H9 (cell line): Measurements from ENCODE around the gene STK11IP. TPM values are rescaled to one million over a fixed set of nuclear protein-coding genes. Genes with fewer than 3 reads are reported as not detected.

Experiments
- DNase-seq: peaks from one replicate; pipeline ENCODE4 v3.0.0-alpha.2; 2017
- H2AFZ ChIP-seq: one replicate; pipeline ENCODE4 v1.6.1; 2013; ENCODE audit warnings: mild to moderate bottlenecking, low read length, control low read depth, moderate library complexity
- H2AK5ac ChIP-seq: 2 replicates; pipeline ENCODE4 v1.6.1; 2013; ENCODE audit warnings: low read length, control low read depth, mixed read lengths; ENCODE audit not compliant: insufficient read length
- H2BK120ac ChIP-seq: one replicate; pipeline ENCODE4 v1.6.1; 2013; ENCODE audit warnings: low read depth, mild to moderate bottlenecking, low read length, control low read depth, inconsistent platforms; ENCODE audit not compliant: poor library complexity, severe bottlenecking
- H2BK12ac ChIP-seq: 2 replicates; pipeline ENCODE4 v1.6.1; 2013; ENCODE audit warnings: low read length, control low read depth, mixed read lengths, low read depth; ENCODE audit not compliant: insufficient read length
- H2BK15ac ChIP-seq: 2 replicates; pipeline ENCODE4 v1.6.1; 2013; ENCODE audit warnings: low read depth, low read length, control low read depth
- H2BK20ac ChIP-seq: one replicate; pipeline ENCODE4 v1.6.1; 2013; ENCODE audit warnings: low read depth, mild to moderate bottlenecking, low read length, control low read depth, inconsistent platforms; ENCODE audit not compliant: poor library complexity, severe bottlenecking
- H2BK5ac ChIP-seq: 2 replicates; pipeline ENCODE4 v1.6.1; 2013; ENCODE audit warnings: low read length, control low read depth, mixed read lengths; ENCODE audit not compliant: insufficient read length
- H3K14ac ChIP-seq: 2 replicates; pipeline ENCODE4 v1.6.1; 2013; ENCODE audit warnings: low read length, control low read depth; ENCODE audit not compliant: insufficient read depth
- H3K18ac ChIP-seq: 2 replicates; pipeline ENCODE4 v1.6.1; 2013; ENCODE audit warnings: low read depth, mild to moderate bottlenecking, mixed read lengths, low read length, control low read depth; ENCODE audit not compliant: insufficient read length
- H3K23ac ChIP-seq: 2 replicates; pipeline ENCODE4 v1.6.1; 2013; ENCODE audit warnings: low read length, control low read depth, mixed read lengths, low read depth; ENCODE audit not compliant: insufficient read length
- H3K23me2 ChIP-seq: 2 replicates; pipeline ENCODE4 v1.6.1; 2013; ENCODE audit warnings: low read depth, mild to moderate bottlenecking, mixed read lengths, low read length, control low read depth; ENCODE audit not compliant: insufficient read length, poor library complexity, severe bottlenecking
- H3K27ac ChIP-seq: 2 replicates; pipeline ENCODE4 v1.5.1; 2013; ENCODE audit warnings: low read length, control low read depth, mixed read lengths, low read depth; ENCODE audit not compliant: insufficient read length
- H3K27me3 ChIP-seq: 2 replicates; pipeline ENCODE4 v1.6.1; 2013; ENCODE audit warnings: low read length, control low read depth, inconsistent platforms; ENCODE audit not compliant: insufficient read depth
- H3K4ac ChIP-seq: 2 replicates; pipeline ENCODE4 v1.6.1; 2013; ENCODE audit warnings: low read depth, mild to moderate bottlenecking, control low read depth, inconsistent platforms, low read length, moderate library complexity
- H3K4me1 ChIP-seq: 2 replicates; pipeline ENCODE4 v1.6.1; 2013; ENCODE audit warnings: low read length, control low read depth, inconsistent platforms; ENCODE audit not compliant: insufficient read depth
- H3K4me2 ChIP-seq: 2 replicates; pipeline ENCODE4 v1.6.1; 2013; ENCODE audit warnings: low read length, control low read depth, mixed read lengths; ENCODE audit not compliant: insufficient read length, insufficient read depth
- H3K56ac ChIP-seq: 2 replicates; pipeline ENCODE4 v1.6.1; 2013; ENCODE audit warnings: low read depth, mild to moderate bottlenecking, mixed read lengths, low read length, control low read depth; ENCODE audit not compliant: insufficient read length
- H3K79me1 ChIP-seq: 2 replicates; pipeline ENCODE4 v1.6.1; 2013; ENCODE audit warnings: low read depth, mild to moderate bottlenecking, moderate library complexity, low read length, control low read depth, inconsistent platforms; ENCODE audit not compliant: insufficient read depth, poor library complexity, severe bottlenecking
- H3K79me2 ChIP-seq: 2 replicates; pipeline ENCODE4 v1.6.1; 2013; ENCODE audit warnings: low read length, control low read depth, inconsistent platforms; ENCODE audit not compliant: insufficient read depth
- H3K9ac ChIP-seq: 2 replicates; pipeline ENCODE4 v1.6.1; 2013; ENCODE audit warnings: low read length, control low read depth, mixed read lengths; ENCODE audit not compliant: insufficient read length; ENCODE audit errors: extremely low read depth
- H3K9me3 ChIP-seq: one replicate; pipeline ENCODE4 v1.6.1; 2013; ENCODE audit warnings: low read depth, low read length, inconsistent platforms; ENCODE audit not compliant: control insufficient read depth
- H3T11ph ChIP-seq: one replicate; pipeline ENCODE4 v1.6.1; 2013; ENCODE audit warnings: mild to moderate bottlenecking, low read length, control low read depth, inconsistent platforms
- H4K20me1 ChIP-seq: one replicate; pipeline ENCODE4 v1.6.1; 2013; ENCODE audit not compliant: control insufficient read depth, insufficient read length, insufficient read depth
- H4K5ac ChIP-seq: 2 replicates; pipeline ENCODE4 v1.6.1; 2013; ENCODE audit warnings: low read depth, mild to moderate bottlenecking, mixed read lengths, low read length, control low read depth; ENCODE audit not compliant: insufficient read length
- H4K8ac ChIP-seq: replicated peaks from 2 replicates; pipeline ENCODE4 v1.6.1; 2013; ENCODE audit warnings: low read length, control low read depth, mixed read lengths, low read depth; ENCODE audit not compliant: insufficient read length
- H4K91ac ChIP-seq: 2 replicates; pipeline ENCODE4 v1.6.1; 2013; ENCODE audit warnings: low read depth, mild to moderate bottlenecking, moderate library complexity, mixed read lengths, low read length, control low read depth; ENCODE audit not compliant: insufficient read length
- H3K27ac Mint-ChIP-seq, 3 experiments: 2 replicates in 2 of 3; 3 replicates in 1 of 3; pipeline ENCODE4 v1.8.0; 2020 to 2021; ENCODE audit warnings: mixed read lengths in 3 of 3, mild to moderate bottlenecking in 1 of 3, moderate library complexity in 1 of 3
- H3K27me3 Mint-ChIP-seq: 2 replicates; pipeline ENCODE4 v1.8.0; 2021; ENCODE audit warnings: low read depth, mild to moderate bottlenecking, moderate library complexity, mixed read lengths
- H3K36me3 Mint-ChIP-seq, 3 experiments: 2 replicates in 2 of 3; 3 replicates in 1 of 3; pipeline ENCODE4 v1.8.0; 2020 to 2021; ENCODE audit warnings: low read depth in 3 of 3, mixed read lengths in 3 of 3; ENCODE audit not compliant: insufficient read depth in 1 of 3
- H3K4me1 Mint-ChIP-seq, 2 experiments: 2 replicates each; pipeline ENCODE4 v1.8.0; 2020; ENCODE audit warnings: mixed read lengths in 2 of 2
- H3K4me3 Mint-ChIP-seq, 2 experiments: 2 replicates in 1 of 2; 3 replicates in 1 of 2; pipeline ENCODE4 v1.8.0; 2020 to 2021; ENCODE audit warnings: mild to moderate bottlenecking in 2 of 2, mixed read lengths in 2 of 2, moderate library complexity in 1 of 2
- H3K9me3 Mint-ChIP-seq, 2 experiments: 2 replicates in 1 of 2; 3 replicates in 1 of 2; pipeline ENCODE4 v1.8.0; 2020; ENCODE audit warnings: mild to moderate bottlenecking in 2 of 2, mixed read lengths in 2 of 2, moderate library complexity in 1 of 2
- WGBS: extraction: QIAGEN DNeasy Blood & Tissue Kit; methylation state at CpG from one replicate; pipeline ENCODE4 v1.1.7; 2013; ENCODE audit warnings: missing lambda C conversion rate, low lambda C conversion rate, mixed read lengths; ENCODE audit not compliant: insufficient read length; ENCODE audit errors: extremely low coverage; 5-methylcytosine and 5-hydroxymethylcytosine counted together
- total RNA-seq: library from RNA; stranded (reverse); gene quantifications from 2 replicates; pipeline ENCODE4 v1.2.1, GENCODE V29; 2021
- TF ChIP-seq, protein P1 (sequence below): fragments of 200-600 bp; sonication (generic); conservative IDR thresholded peaks from 3 replicates; pipeline ENCODE4 v1.8.0; 2021; ENCODE audit warnings: antibody characterized with exemption, mild to moderate bottlenecking

Gene STK11IP
- total RNA-seq, 1 experiment from 2014 or later, result 31.1 TPM

DNA sequence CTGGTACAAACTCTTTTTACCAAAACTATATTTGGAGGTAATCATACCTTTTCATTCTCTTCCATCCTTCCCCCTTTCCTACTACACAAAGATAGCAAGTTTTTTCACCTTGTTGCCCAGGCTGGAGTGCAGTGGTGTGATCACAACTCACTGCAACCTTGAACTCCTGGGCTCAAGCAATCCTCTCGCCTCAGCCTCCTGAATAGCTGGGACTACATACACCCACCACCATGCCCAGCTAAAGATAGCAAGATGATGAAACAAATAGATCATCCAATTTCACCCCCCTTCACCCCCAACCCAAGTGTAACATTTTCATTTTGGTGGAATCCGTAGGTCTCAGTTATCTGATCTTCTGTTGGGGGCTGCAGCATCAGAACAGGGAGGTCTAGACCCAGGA is 4.5 kb upstream of the STK11IP start:
- Histone ChIP-seq H3K27me3 (no peaks in the 10 kb centered on the region), H3K9me3 (no peaks in the 10 kb centered on the region), H3K14ac (no peak overlapping the region), H2AFZ (no peak overlapping the region), H3K4ac (no peak overlapping the region), H2BK15ac (no peak overlapping the region), H3K79me1 (no peaks in the 10 kb centered on the region), H2AK5ac (no peak overlapping the region), H3K23me2 (peaks cover 6% of the 10 kb centered on the region), H3K4me1 (peaks cover 3% of the 10 kb centered on the region; the same call in 1 of the 2 replicates), H3K9ac (no peak overlapping the region), H2BK5ac (no peak overlapping the region), H3K23ac (no peak overlapping the region), H2BK120ac (no peak overlapping the region), H2BK12ac (no peak overlapping the region), H2BK20ac (no peak overlapping the region), H3K56ac (no peak overlapping the region), H4K5ac (no peak overlapping the region), H3K27ac (no peak overlapping the region), H4K91ac (no peak overlapping the region), H3K18ac (no peak overlapping the region), H3K4me2 (no peak overlapping the region), H4K20me1 (no peaks in the 10 kb centered on the region), H3T11ph (no peak overlapping the region), H3K79me2 (no peaks in the 10 kb centered on the region), H4K8ac (no peak overlapping the region)
- Mint-ChIP-seq H3K4me1 (peaks cover 19 to 20% of the 10 kb centered on the region in 2 experiments), H3K9me3 (no peaks in the 10 kb centered on the region), H3K27me3 (peaks cover 12% of the 10 kb centered on the region), H3K4me3 (no peak overlapping the region), H3K27ac (no peak overlapping the region; a peak in 1 of 7 replicates), H3K36me3 (no peaks in the 10 kb centered on the region)
- DNase-seq, result no peak
- TF ChIP-seq, protein P1, sequence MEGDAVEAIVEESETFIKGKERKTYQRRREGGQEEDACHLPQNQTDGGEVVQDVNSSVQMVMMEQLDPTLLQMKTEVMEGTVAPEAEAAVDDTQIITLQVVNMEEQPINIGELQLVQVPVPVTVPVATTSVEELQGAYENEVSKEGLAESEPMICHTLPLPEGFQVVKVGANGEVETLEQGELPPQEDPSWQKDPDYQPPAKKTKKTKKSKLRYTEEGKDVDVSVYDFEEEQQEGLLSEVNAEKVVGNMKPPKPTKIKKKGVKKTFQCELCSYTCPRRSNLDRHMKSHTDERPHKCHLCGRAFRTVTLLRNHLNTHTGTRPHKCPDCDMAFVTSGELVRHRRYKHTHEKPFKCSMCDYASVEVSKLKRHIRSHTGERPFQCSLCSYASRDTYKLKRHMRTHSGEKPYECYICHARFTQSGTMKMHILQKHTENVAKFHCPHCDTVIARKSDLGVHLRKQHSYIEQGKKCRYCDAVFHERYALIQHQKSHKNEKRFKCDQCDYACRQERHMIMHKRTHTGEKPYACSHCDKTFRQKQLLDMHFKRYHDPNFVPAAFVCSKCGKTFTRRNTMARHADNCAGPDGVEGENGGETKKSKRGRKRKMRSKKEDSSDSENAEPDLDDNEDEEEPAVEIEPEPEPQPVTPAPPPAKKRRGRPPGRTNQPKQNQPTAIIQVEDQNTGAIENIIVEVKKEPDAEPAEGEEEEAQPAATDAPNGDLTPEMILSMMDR, result no peak
- WGBS, result no CpG with 5 or more reads among the region's 2 CpGs
